ENCODE data around the gene HMGB1. TPM values are rescaled to one million over a fixed set of nuclear protein-coding genes. Genes with fewer than 3 reads are reported as not detected.
A peak's percentile ranks its signal among the peaks of the same experiment; 100 is the strongest.

HMGB1 gene
- 100 to 1,000 TPM; 169 to 229 (median 218) TPM for total RNA-seq

GRCh38 chr13:30465593-30466357 lies at the start of gene HMGB1:
Gene HMGB1 (minus strand): TSS chr13:30465936. CDS start chr13:30463680, 2,256 bp downstream.
- Histone ChIP-seq H3K4me1 (peaks cover 27 to 34% (median 33%) of the 10 kb centered on the region in 4 donors), H3K4me3 (peak within 1 kb of the TSS; percentile 79 to 98 (median 96)), H3K9me3 (no peaks in the 10 kb centered on the region), H3K27me3 (no peaks in the 10 kb centered on the region), H3K27ac (replicated peaks in 1 of 4) (peak within 1 kb of the TSS; percentile 98 to 100 (median 99)), H3K36me3 (peaks cover 0 to 21% (median 10%) of the 10 kb centered on the region in 4 donors)
- intact Hi-C loops (cut with DNase I): loop anchor here (2.0 to 10.0 kb wide), 6 partner anchors 151 to 621 kb away; partner anchors contain the start of gene USPL1
- peak; percentile 100 for DNase-seq (ENCODE audit: extremely low spot score)
- 0% methylated on average over 22 of the region's 57 CpGs for WGBS
- TF ChIP-seq EP300 (IDR thresholded peaks at IDR 0.05) (no peak), POLR2A (IDR thresholded peaks at IDR 0.05; ENCODE audit: low read depth) (peak; percentile 91), POLR2AphosphoS5 (IDR thresholded peaks at IDR 0.05) (peak; percentile 99)
- TF ChIP-seq, protein P1, sequence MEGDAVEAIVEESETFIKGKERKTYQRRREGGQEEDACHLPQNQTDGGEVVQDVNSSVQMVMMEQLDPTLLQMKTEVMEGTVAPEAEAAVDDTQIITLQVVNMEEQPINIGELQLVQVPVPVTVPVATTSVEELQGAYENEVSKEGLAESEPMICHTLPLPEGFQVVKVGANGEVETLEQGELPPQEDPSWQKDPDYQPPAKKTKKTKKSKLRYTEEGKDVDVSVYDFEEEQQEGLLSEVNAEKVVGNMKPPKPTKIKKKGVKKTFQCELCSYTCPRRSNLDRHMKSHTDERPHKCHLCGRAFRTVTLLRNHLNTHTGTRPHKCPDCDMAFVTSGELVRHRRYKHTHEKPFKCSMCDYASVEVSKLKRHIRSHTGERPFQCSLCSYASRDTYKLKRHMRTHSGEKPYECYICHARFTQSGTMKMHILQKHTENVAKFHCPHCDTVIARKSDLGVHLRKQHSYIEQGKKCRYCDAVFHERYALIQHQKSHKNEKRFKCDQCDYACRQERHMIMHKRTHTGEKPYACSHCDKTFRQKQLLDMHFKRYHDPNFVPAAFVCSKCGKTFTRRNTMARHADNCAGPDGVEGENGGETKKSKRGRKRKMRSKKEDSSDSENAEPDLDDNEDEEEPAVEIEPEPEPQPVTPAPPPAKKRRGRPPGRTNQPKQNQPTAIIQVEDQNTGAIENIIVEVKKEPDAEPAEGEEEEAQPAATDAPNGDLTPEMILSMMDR (IDR thresholded peaks at IDR 0.05): no peak

DNA sequence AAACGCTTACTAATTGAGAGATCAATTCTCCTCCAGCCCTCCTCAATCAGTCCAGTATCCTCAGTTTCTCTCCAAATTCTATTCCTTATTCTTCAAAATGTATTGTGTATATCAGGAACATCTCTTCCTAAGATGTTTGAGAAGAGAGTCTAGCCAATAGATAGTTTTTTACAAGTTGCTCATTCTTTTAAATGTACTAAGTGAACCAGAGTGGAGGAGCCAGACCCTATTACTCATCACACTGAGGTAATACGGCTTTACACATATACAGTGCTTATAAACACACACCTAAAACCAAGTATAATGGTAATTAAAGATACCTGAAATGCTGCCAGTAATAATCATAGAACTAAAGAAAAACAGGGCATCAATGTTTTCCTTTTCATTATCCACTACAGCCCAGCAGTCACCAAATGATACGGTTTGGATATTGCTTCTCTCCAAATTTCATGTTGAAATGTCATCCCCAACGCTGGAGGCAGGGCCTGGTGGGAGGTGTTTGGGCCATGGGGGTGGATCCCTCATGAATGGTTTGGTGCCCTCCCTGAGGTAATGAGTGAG lies 45.2 kb upstream of the HMGB1 start:
- 87% methylated on average over 4 of the region's 4 CpGs for WGBS
- Histone ChIP-seq H3K4me3 (no peak overlapping the region), H3K9me3 (no peaks in the 10 kb centered on the region), H3K27me3 (no peaks in the 10 kb centered on the region), H3K4me1 (peaks cover 0 to 5% (median 0%) of the 10 kb centered on the region in 4 donors), H3K36me3 (no peaks in the 10 kb centered on the region), H3K27ac (replicated peaks in 1 of 4) (no peak overlapping the region)
- no peak for DNase-seq (ENCODE audit: extremely low spot score)
- TF ChIP-seq, protein P1 (IDR thresholded peaks at IDR 0.05): no peak
- TF ChIP-seq EP300 (IDR thresholded peaks at IDR 0.05): no peak
- TF ChIP-seq POLR2AphosphoS5 (IDR thresholded peaks at IDR 0.05): no peak
- intact Hi-C loops (cut with DNase I): no loop called here

GRCh38 chr13:30510091-30510490 lies 44.4 kb upstream of the HMGB1 start:
- no peak overlapping the region for H3K4me3 ChIP-seq
- peaks cover 0 to 5% (median 0%) of the 10 kb centered on the region in 4 donors for H3K4me1 ChIP-seq
- H3K9me3 ChIP-seq: no peaks in the 10 kb centered on the region
- no peak overlapping the region for H3K27ac ChIP-seq (replicated peaks in 1 of 4)
- no peak for TF ChIP-seq POLR2A (IDR thresholded peaks at IDR 0.05; ENCODE audit: low read depth)
- no peak for TF ChIP-seq EP300 (IDR thresholded peaks at IDR 0.05)
- TF ChIP-seq, protein P1 (IDR thresholded peaks at IDR 0.05): no peak
- TF ChIP-seq POLR2AphosphoS5 (IDR thresholded peaks at IDR 0.05): no peak
- 65% methylated on average over 4 of the region's 4 CpGs for WGBS
- H3K27me3 ChIP-seq: no peaks in the 10 kb centered on the region
- no peaks in the 10 kb centered on the region for H3K36me3 ChIP-seq
- intact Hi-C loops (cut with DNase I): no loop called here
- no peak for DNase-seq (ENCODE audit: extremely low spot score)

DNA sequence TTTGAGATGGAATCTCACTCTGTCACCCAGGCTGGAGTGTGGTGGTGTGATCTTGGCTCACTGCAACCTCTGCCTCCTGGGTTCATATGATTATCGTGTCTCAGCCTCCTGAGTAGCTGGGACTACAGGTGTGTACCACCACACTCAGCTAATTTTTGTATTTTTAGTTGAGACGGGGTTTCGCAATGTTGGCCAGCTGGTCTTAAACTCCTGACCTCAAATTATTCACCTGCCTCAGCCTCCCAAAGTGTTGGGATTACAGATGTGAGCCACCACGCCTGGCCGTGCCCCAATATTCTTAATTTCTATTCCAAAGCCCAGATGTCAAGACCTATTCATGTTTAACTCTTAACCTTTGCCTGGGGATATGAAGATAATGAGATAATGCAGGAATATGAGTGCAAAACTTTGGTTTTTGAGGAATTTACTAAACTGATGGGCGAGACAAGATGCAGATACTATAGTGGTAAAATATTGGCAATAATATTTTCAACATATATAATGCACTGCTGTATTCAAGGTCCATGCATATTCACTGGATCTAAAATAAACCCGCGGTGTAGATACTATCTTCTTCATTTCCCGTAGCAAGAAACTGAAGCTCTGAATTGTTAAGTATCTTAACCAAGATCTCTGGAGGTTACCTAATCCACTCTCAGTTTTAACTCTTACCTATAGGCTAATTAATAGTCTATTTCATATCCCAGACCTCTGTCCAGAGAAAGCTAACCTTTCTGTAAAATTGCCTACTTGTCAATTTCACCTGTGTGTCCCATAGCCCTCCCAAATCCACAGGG lies 43.7 kb upstream of the HMGB1 start:
- no peak for DNase-seq (ENCODE audit: extremely low spot score)
- no peak overlapping the region for H3K27ac ChIP-seq (replicated peaks in 1 of 4)
- H3K4me1 ChIP-seq: peaks cover 0 to 5% (median 0%) of the 10 kb centered on the region in 4 donors
- H3K9me3 ChIP-seq: no peaks in the 10 kb centered on the region
- H3K27me3 ChIP-seq: no peaks in the 10 kb centered on the region
- H3K4me3 ChIP-seq: no peak overlapping the region
- H3K36me3 ChIP-seq: no peaks in the 10 kb centered on the region
- intact Hi-C loops (cut with DNase I): no loop called here
- TF ChIP-seq POLR2A (IDR thresholded peaks at IDR 0.05; ENCODE audit: low read depth): no peak
- TF ChIP-seq, protein P1 (IDR thresholded peaks at IDR 0.05): no peak
- TF ChIP-seq EP300 (IDR thresholded peaks at IDR 0.05): no peak
- TF ChIP-seq POLR2AphosphoS5 (IDR thresholded peaks at IDR 0.05): no peak
- WGBS: 96% methylated on average over 9 of the region's 9 CpGs
